Measurements from ENCODE around the gene ERG.

DNA sequence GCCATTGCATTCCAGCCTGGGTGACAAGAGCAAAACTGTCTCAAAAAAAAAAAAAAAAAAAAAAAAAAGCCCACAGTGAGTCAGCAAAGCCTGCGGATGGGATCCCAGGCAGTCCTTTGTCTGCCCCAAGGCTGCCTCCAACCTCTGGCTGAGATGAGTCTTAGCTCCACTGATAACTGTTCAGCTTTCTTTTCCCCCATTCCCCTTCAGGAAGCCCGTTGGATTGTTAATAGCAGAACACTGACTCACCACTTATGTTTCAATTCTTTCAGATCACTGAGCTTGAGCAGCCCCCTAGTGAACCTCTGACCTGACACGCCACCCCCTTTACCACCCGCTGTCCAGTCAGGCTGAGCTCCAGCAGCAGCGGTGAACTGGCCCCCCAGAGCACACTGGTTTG, 57.5 kb downstream of the ERG start:
- TF ChIP-seq, protein P1, sequence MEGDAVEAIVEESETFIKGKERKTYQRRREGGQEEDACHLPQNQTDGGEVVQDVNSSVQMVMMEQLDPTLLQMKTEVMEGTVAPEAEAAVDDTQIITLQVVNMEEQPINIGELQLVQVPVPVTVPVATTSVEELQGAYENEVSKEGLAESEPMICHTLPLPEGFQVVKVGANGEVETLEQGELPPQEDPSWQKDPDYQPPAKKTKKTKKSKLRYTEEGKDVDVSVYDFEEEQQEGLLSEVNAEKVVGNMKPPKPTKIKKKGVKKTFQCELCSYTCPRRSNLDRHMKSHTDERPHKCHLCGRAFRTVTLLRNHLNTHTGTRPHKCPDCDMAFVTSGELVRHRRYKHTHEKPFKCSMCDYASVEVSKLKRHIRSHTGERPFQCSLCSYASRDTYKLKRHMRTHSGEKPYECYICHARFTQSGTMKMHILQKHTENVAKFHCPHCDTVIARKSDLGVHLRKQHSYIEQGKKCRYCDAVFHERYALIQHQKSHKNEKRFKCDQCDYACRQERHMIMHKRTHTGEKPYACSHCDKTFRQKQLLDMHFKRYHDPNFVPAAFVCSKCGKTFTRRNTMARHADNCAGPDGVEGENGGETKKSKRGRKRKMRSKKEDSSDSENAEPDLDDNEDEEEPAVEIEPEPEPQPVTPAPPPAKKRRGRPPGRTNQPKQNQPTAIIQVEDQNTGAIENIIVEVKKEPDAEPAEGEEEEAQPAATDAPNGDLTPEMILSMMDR (IDR thresholded peaks at IDR 0.05; ENCODE audit: low read depth, low read length, missing input control), result no peak
- TF ChIP-seq GABPA (IDR thresholded peaks at IDR 0.05 in 1 of 2, conservative IDR thresholded peaks at IDR 0.05 in 1 of 2), result no peak
